AG09309 (cell line): ENCODE measurements around the gene MFSD11.
A peak's percentile ranks its signal among the peaks of the same experiment; 100 is the strongest.
"Not testable (repeated sequence)": the region's sequence is repeated elsewhere in the genome, so short reads cannot be mapped to it uniquely, and the experiment has no call there.

ENCODE experiments used
- DNase-seq: peaks from one replicate; pipeline ENCODE4 v3.0.0-alpha.2; 2010; ENCODE audit warnings: low read depth
- H3K4me3 ChIP-seq: 2 replicates; pipeline ENCODE4 v1.5.1; 2011; ENCODE audit warnings: mild to moderate bottlenecking, low read depth, low read length, moderate library complexity; ENCODE audit not compliant: control insufficient read depth
- CTCF ChIP-seq: IDR thresholded peaks from 2 replicates; pipeline ENCODE4 v1.5.1; 2011; ENCODE audit warnings: mild to moderate bottlenecking, low read depth, low read length, inconsistent platforms; ENCODE audit not compliant: insufficient read depth, control insufficient read depth; ENCODE audit errors: missing control alignments

Gene MFSD11

DNA sequence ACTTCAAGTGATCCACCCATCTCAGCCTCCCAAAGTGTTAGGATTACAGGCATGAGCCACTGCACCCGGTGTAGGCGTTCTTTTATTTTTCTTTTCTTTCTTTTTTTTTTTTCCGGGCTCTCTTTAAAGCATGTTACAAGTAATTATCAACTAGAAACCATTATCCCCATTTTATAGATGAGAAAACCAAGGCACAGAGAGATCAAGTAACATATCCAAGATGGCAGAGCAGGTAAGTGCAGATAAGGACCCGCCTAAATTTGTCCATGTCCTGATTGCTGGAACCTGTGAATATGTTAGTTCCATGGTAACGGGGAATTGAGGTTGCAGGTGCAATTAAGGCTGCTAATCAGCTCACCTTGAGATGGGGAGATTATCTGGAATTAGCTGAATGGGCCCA lies 54.4 kb downstream of the MFSD11 start:
- H3K4me3 ChIP-seq: no peak overlapping the region
- TF ChIP-seq CTCF: no peak
- no peak for DNase-seq

DNA sequence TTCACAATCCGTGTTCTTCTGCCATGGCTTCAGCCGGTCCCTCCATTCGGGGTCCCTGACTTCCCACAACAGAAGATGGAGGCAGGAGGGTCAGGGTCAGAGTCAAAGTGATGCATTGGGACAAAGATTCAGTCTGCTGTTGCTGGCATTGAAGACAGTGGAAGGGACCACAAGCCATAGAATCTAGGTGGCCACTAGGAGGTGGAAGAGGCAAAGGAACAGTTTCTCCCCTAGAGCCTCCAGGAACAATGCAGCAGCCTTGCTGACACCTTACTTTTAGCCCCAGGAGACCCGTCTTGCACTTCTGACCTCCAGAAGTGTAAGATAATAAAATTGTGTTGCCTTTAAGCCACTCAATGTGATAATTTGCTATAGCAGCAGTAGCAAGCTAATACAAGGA lies 55.9 kb downstream of the MFSD11 start:
- peak; percentile 58 for TF ChIP-seq CTCF
- DNase-seq: no peak
- no peak overlapping the region for H3K4me3 ChIP-seq

DNA sequence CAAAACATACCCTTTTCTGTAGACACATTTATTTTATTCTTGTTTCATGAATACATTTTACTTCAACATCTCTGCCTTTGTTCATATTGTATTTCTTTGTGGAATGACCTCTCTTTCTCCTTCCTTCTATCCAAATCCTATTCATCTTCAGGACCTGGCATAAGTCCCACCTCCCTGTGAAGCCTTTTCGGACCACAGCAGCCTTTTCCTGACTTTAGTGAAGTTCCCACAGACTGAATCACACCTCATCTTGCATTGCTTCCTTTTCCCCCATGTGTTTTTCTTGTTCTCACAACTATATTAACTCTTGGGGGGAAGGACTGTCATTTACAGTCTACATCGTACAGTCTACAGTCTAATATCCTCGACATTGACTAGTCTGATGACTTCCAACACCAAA lies 58.2 kb downstream of the MFSD11 start:
- no peak overlapping the region for H3K4me3 ChIP-seq
- TF ChIP-seq CTCF: no peak
- DNase-seq: no peak

GRCh38 chr17:76797241-76797840 lies 59.4 kb downstream of the MFSD11 start:
- H3K4me3 ChIP-seq: no peak overlapping the region
- DNase-seq: no peak
- no peak for TF ChIP-seq CTCF

GRCh38 chr17:76801706-76802105 lies 63.8 kb downstream of the MFSD11 start:
- no peak overlapping the region for H3K4me3 ChIP-seq
- TF ChIP-seq CTCF: no peak
- DNase-seq: no peak

- no peak overlapping the region for H3K4me3 ChIP-seq
- DNase-seq: peak; percentile 13
- TF ChIP-seq CTCF: no peak
Measured at GRCh38 chr17:76805319-76805718, 67.4 kb downstream of the MFSD11 start.

- DNase-seq, H3K4me3 ChIP-seq: not testable (repeated sequence)
Measured at GRCh38 chr17:76806151-76806550, 68.2 kb downstream of the MFSD11 start.

DNA sequence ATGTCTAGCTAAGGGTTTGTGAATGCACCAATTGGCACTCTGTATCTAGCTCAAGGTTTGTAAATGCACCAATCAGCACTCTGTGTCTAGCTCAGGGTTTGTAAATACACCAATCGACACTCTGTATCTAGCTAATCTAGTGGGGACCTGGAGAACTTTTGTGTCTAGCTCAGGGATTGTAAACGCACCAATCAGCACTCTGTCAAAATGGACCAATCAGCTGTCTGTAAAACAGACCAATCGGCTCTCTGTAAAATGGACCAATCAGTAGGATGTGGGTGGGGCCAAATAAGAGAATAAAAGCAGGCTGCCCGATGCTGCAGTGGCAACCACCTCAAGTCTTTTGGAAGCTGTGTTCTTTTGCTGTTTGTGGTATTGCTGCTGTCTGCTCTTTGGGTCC lies 68.8 kb downstream of the MFSD11 start:
- H3K4me3 ChIP-seq, DNase-seq: not testable (repeated sequence)
